Stimulated activated CD8-positive, alpha-beta memory T cell treated with anti-CD3 and anti-CD28 coated beads, Interleukin-2, amount 100 ng/mL, for 1 hour (primary cell): ENCODE measurements around the gene ATF7IP2.
"Not testable (repeated sequence)": the region's sequence is repeated elsewhere in the genome, so short reads cannot be mapped to it uniquely, and the experiment has no call there.

Experiments used
- DNase-seq, 2 donors: peaks; one replicate each; pipeline ENCODE4 v3.0.0-alpha.2; 2020; ENCODE audit warnings: low read depth in 2 of 2

Gene ATF7IP2, protein sequence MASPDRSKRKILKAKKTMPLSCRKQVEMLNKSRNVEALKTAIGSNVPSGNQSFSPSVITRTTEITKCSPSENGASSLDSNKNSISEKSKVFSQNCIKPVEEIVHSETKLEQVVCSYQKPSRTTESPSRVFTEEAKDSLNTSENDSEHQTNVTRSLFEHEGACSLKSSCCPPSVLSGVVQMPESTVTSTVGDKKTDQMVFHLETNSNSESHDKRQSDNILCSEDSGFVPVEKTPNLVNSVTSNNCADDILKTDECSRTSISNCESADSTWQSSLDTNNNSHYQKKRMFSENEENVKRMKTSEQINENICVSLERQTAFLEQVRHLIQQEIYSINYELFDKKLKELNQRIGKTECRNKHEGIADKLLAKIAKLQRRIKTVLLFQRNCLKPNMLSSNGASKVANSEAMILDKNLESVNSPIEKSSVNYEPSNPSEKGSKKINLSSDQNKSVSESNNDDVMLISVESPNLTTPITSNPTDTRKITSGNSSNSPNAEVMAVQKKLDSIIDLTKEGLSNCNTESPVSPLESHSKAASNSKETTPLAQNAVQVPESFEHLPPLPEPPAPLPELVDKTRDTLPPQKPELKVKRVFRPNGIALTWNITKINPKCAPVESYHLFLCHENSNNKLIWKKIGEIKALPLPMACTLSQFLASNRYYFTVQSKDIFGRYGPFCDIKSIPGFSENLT

GRCh38 chr16:10385725-10386516, at the start of gene ATF7IP2:
Gene ATF7IP2, plus strand, starts transcription at chr16:10386061. Its CDS starts 44,560 bp downstream, at chr16:10430621.
- DNase-seq: peak; percentile 57 to 80

DNA sequence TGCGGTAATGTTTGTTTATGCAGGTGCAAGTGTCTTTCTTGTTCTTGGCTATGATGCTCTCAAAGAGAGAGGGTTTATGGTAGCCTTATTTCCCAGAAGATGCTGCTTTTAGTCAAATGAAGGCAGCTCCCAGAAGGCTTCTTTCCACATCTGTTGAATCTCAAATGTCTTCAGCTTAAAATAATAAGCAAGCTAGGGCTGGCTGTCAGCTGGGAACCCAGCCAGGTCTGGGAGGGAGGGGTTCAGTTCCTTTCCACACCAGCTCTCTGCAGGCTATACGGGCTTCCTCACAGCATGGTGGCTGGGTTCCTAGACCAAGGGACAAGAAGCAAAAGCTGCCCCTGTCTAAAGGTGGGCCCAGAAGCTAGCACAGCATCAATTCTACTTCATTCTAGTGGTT, 47.4 kb upstream of the ATF7IP2 start:
- no peak for DNase-seq

GRCh38 chr16:10339777-10340732, 45.8 kb upstream of the ATF7IP2 start:
- no peak for DNase-seq

DNA sequence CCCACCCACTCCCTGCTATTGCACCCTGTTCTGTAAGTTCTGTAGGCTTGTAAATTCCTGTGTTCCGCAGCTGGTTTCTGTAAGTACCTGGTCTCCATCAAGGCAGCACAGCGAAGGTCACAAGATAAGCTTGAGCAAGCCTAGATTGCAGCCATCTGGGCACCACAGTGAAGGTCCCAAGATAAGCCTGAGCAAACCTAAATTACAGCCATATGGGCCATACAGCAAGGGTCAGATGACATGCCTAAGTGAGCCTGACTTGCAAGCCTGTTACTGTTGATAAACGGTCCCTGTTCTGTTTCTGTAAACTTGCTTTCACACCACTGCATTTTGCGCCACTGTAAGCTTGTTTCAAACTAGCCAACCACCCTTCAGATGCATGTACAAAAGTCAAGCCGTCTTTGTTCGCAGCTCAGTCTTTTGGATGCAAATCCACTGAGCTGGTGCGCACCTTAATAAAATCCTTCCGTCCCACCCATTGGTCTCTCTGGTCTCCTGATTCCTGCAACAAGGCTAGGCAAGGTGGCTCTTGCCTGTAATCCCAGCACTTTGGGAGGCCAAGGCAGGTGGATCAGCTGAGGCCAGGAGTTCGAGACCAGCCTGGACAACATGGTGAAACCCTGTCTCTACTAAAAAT, 42.6 kb upstream of the ATF7IP2 start:
- no peak for DNase-seq

DNA sequence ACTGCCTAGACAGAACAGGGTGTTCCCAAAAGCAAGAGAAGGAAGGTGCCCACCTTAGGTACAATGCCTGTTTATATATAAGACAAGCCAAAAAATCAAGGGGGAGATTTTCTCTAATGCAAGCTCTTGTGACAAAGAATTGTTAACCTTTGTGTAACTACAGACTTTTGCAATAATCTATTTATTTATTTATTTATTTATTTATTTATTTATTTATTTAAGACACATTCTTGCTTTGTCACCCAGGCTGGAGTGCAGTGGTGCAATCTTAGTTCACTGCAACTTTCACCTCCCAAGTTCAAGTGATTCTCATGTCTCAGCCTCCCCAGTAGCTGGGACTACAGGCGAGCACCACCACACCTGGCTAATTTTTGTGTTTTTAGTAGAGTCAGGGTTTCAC, 41.2 kb upstream of the ATF7IP2 start:
- DNase-seq: not testable (repeated sequence)

- no peak for DNase-seq
Measured at GRCh38 chr16:10345629-10346028, 40.2 kb upstream of the ATF7IP2 start.

DNA sequence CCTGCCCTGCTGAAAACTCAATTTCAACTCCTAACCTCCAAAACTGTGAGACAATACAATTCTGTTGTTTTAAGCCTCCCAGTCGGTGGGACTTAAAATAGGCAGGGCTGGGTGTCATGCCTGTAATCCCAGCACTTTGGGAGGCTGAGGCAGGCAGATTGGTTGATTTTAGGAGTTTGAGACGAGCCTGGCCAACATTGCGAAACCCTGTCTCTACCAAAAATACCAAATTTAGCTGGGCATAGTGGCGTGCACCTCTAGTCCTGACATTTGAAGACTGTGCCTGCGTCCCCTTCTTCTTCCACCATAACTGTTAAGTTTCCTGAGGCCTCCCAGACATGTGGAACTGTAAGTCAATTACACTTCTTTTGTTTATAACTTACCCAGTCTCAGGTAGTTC, 36.0 kb upstream of the ATF7IP2 start:
- no peak for DNase-seq

DNA sequence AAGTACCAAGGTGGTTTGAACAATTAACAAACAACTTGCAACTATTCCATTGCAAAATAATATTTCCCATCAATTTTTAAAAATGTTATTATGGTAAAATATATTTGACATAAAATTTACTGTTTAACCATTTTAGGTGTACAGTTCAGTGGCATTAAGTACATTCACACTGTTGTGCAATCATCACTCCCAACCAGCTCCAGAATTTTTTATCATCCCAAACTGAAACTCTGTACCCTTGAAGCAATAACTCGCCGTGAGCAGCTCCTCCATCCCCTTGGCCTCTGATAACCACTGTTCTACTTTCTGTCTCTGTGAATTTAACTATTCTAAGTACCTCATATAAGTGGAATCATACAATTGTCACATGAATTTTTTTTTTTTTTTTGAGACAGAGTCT, 33.6 kb upstream of the ATF7IP2 start:
- DNase-seq: no peak

DNA sequence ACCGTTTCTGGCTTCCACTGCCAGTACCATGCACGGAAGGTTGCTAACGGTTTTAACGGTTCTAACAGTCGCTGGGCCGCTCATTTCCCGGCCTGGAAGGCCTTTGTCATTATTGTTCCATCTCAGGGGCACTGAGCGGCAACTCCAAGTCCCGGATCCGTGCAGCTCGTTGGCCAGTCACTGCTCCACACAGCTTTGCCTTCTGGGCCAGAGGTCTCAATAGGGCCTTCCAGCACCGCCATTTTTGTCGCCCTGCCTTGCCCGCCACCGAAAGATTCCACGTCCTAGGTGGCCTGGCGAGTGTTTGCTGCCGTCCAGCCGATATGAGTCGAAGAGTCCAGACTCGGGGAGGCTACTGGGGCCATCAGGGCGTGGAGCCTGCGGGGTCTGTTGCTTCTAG, 30.3 kb upstream of the ATF7IP2 start:
- DNase-seq: no peak

- no peak for DNase-seq
Measured at GRCh38 chr16:10356870-10357842, 28.7 kb upstream of the ATF7IP2 start.

DNA sequence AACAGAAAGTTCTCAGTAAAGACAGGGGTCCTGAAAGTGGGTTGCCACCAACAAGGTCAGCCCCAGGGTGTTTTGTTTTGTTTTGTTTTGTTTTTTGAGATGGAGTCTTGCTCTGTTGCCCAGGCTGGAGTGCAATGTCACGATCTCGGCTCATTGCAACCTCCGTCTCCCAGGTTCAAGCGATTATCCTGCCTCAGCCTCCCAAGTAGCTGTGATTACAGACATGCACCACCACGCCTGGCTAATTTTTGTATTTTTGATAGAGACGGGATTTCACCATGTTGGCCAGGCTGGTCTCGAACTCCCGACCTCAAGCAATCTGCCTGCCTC, 24.1 kb upstream of the ATF7IP2 start:
- DNase-seq: not testable (repeated sequence)

- no peak for DNase-seq
Measured at GRCh38 chr16:10362077-10362863, 23.6 kb upstream of the ATF7IP2 start.

DNA sequence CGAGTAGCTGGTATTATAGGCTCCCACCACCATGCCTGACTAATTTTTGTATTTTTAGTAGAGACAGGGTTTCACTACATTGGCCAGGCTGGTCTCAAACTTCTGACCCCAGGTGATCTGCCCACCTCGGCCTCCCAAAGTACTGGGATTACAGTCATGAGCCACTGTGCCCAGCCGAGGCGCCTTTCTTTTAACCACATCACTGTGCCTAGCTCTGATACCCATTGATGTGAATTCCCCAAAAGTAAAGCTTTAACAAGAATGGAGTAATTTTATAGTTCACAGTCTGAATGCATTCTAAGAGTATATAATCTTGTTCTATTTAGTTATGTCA, 23.0 kb upstream of the ATF7IP2 start:
- DNase-seq: not testable (repeated sequence)

DNA sequence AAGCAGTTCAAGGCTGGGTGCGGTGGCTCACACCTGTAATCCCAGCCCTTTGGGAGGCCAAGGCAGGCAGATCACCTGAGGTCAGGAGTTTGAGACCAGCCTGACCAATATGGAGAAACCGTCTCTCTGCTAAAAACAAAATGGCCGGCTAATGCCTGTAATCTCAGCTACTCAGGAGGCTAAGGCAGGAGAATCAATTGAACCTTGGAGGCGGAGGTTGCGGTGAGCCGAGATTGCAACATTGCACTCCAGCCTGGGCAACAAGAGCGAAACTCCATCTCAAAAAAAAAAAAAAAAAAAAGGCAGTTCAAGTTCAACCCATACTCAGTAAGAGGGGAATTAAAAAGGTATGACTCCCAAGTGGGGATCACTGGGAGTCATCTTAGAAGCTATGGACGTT, 19.2 kb upstream of the ATF7IP2 start:
- not testable (repeated sequence) for DNase-seq

GRCh38 chr16:10367616-10368188, 18.2 kb upstream of the ATF7IP2 start:
- DNase-seq: no peak

DNA sequence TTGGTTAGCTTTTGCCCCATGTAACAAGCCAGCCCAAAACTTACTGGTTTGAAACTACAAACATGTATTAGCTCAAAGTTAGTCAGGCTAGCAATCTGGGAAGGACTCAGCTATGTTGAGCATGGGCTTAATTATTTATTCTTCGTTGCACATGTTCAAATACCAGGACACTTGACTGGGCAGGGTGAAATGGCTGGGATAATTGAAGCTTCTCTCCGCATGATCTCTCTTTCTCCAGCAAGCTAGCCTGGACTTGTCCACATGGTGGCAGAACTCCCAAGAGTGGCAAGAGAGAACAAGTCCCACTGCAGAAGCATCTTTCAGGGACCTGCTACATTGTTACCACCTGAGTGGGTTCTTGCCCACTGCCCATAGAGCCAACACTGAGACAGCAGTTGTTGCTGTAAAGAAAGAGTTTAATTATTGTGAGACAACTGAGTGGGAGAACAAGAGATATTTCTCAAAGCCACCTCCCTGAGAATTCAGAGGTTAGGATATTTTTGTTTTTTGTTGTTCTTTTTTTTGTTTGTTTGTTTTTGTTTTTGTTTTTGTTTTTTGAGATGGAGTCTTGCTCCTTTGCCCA, 16.8 kb upstream of the ATF7IP2 start:
- no peak for DNase-seq

DNA sequence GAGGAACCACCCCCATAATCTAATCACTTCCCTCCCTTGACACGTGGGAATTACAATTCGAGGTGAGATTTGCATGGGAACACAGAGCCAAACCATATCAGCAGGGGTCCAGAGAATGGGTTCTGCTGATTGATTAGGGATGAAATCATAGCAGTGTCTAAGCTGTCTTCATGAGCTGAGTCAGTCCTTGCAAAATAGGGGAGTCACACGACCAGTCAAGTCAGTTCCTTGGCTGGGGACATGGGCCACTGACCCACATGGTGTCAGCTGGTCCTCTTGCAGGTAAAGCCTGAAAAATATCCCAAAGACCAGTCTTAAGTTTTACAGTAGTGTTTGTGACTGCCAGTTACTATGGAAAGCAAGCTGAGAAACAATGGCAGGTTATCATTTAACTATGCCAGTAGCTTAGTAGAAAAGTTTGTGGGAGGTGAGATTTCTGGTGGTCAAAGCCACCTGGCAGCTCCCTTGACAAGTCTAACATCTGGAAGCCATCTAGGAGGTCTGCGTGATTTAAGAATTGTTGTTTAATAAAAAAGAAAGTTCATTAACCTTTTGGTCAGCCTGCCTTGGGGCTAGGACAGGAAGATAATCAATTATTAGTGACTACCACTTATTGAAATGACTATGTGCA, 15.7 kb upstream of the ATF7IP2 start:
- DNase-seq: no peak

GRCh38 chr16:10371592-10371991, 14.3 kb upstream of the ATF7IP2 start:
- DNase-seq: no peak
